ENCODE data around the gene DPH5. TPM values are rescaled to one million over a fixed set of nuclear protein-coding genes. Genes with fewer than 3 reads are reported as not detected.
"Not testable (repeated sequence)": the region's sequence is repeated elsewhere in the genome, so short reads cannot be mapped to it uniquely, and the experiment has no call there.

Gene DPH5, protein sequence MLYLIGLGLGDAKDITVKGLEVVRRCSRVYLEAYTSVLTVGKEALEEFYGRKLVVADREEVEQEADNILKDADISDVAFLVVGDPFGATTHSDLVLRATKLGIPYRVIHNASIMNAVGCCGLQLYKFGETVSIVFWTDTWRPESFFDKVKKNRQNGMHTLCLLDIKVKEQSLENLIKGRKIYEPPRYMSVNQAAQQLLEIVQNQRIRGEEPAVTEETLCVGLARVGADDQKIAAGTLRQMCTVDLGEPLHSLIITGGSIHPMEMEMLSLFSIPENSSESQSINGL
- total RNA-seq, result 46.1 TPM
- 10 to 100 TPM; 48.4 to 68.3 (median 55.9) TPM for polyA plus RNA-seq (ENCODE audit: insufficient read depth in 1 of 8, insufficient read length in 8 of 8, low replicate concordance in 1 of 8)
- long read RNA-seq, donor 1, transcript DPH5-203 (8 exons, 1,316 nt), result major isoform, 5 of 13 reads
- long read RNA-seq, donor 1, partial matches to known transcripts, result 6 of 13 reads
- long read RNA-seq, donor 1, other reads (novel, unspliced or antisense), result 0 of 13 reads
- long read RNA-seq, donor 2, partial matches to known transcripts, result 0 of 1 reads
- long read RNA-seq, donor 2, other reads (novel, unspliced or antisense), result 0 of 1 reads
- long read RNA-seq, donor 3, transcript DPH5-203 (8 exons, 1,316 nt), result major isoform, 10 of 15 reads
- long read RNA-seq, donor 3, partial matches to known transcripts, result 0 of 15 reads
- long read RNA-seq, donor 3, other reads (novel, unspliced or antisense), result 0 of 15 reads
- long read RNA-seq, donor 4, transcript DPH5-203 (8 exons, 1,316 nt), result major isoform, 8 of 10 reads
- long read RNA-seq, donor 4, partial matches to known transcripts, result 0 of 10 reads
- long read RNA-seq, donor 4, other reads (novel, unspliced or antisense), result 0 of 10 reads
- long read RNA-seq, donor 5, transcript DPH5-203 (8 exons, 1,316 nt), result major isoform, 44 of 63 reads
- long read RNA-seq, donor 5, transcript DPH5-201 (8 exons, 1,143 nt), result minor isoform, 5 of 63 reads
- long read RNA-seq, donor 5, partial matches to known transcripts, result 9 of 63 reads
- long read RNA-seq, donor 5, other reads (novel, unspliced or antisense), result 0 of 63 reads
- long read RNA-seq, donor 6, transcript DPH5-203 (8 exons, 1,316 nt), result major isoform, 29 of 59 reads
- long read RNA-seq, donor 6, partial matches to known transcripts, result 19 of 59 reads
- long read RNA-seq, donor 6, other reads (novel, unspliced or antisense), result 6 of 59 reads
- long read RNA-seq, donor 7, transcript DPH5-203 (8 exons, 1,316 nt), result major isoform, 19 of 28 reads
- long read RNA-seq, donor 7, partial matches to known transcripts, result 5 of 28 reads
- long read RNA-seq, donor 7, other reads (novel, unspliced or antisense), result 0 of 28 reads
- long read RNA-seq, donor 8, transcript DPH5-203 (8 exons, 1,316 nt), result major isoform, 11 of 16 reads
- long read RNA-seq, donor 8, partial matches to known transcripts, result 0 of 16 reads
- long read RNA-seq, donor 8, other reads (novel, unspliced or antisense), result 0 of 16 reads
- long read RNA-seq, donor 9, transcript DPH5-203 (8 exons, 1,316 nt), result major isoform, 10 of 19 reads
- long read RNA-seq, donor 9, partial matches to known transcripts, result 5 of 19 reads
- long read RNA-seq, donor 9, other reads (novel, unspliced or antisense), result 0 of 19 reads
- long read RNA-seq, donor 10, transcript DPH5-201 (8 exons, 1,143 nt), result minor isoform, 5 of 26 reads
- long read RNA-seq, donor 10, transcript DPH5-203 (8 exons, 1,316 nt), result major isoform, 12 of 26 reads
- long read RNA-seq, donor 10, partial matches to known transcripts, result 6 of 26 reads
- long read RNA-seq, donor 10, other reads (novel, unspliced or antisense), result 0 of 26 reads
- long read RNA-seq, donor 11, transcript DPH5-203 (8 exons, 1,316 nt), result major isoform, 13 of 15 reads
- long read RNA-seq, donor 11, partial matches to known transcripts, result 0 of 15 reads
- long read RNA-seq, donor 11, other reads (novel, unspliced or antisense), result 0 of 15 reads

DNA sequence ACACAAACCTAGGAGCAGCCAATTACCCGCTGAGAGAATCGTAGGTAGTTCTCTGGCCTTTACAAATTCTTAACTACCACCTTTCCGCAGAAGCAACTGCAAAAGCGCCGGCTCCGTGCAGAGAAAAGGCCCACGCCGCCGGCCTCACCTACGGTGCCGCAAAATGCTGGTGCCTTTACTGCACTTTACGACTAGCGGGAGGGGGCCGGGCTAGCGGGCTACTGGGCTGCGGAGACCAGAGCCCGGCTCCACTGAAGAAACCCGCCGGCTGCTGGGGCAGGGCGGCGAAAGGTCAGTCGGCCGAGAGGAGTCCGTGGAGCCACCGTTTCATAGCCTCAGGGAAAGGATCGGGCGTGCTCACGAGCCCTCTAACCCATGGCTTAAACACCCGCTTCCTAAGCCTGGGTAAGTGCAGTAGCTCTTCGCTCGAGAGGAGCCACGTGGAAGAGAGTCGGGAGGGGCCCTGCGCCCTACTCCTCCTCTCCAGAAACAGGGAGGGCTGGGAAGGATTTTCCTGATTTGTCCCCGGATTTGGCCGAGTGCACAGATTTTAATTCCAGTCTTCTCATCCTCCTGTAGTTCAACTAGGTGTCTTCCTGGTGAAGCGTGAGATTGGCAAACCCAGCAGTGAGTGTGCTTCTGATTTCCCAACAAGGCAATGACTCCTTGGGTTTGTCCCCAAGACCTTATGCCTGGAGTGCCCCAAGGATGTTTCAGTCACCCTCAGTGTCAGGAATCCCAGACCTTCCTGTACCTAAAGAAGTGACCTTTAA is at the start of gene DPH5:
DPH5 (minus strand) TSS at position 128 of the 773 bp plus-strand sequence. CDS start 341 bp downstream, outside the sequence.
- WGBS (ENCODE audit: insufficient coverage), result 0% methylated on average over 23 of the region's 37 CpGs
- Histone ChIP-seq H3K27me3 (ENCODE audit: control insufficient read depth, insufficient read depth, low read length) (no peaks in the 10 kb centered on the region), H3K4me1 (ENCODE audit: control insufficient read depth, insufficient read depth, low read length) (no peaks in the 10 kb centered on the region), H3K4me3 (ENCODE audit: low read length) (peak within 1 kb of the TSS; percentile 66), H3K9me3 (replicated peaks; ENCODE audit: control insufficient read depth, low read depth, low read length) (no peaks in the 10 kb centered on the region), H3K36me3 (ENCODE audit: control insufficient read depth, insufficient read depth, low read length) (no peaks in the 10 kb centered on the region), H3K27ac (ENCODE audit: low read length) (peak within 1 kb of the TSS; percentile 87)
- peak; percentile 96 for DNase-seq

DNA sequence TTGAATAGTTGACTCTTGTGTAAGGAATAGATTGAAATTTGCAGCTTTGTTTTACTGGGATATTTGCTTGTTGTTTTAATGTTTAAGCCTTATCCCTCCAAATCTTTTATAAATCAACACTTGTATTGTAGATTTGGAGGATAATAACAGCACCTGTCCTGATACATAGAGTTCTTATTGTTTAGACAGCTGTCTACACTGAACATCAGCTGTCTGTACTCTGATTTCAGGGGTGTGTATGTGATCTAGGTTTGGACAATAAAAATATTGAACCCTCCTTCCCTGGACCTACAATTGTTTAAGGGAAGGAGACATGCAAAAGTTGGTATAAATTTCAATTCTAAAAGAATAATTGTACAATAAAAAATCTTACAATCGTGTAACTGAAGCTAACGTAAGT is 48.3 kb upstream of the DPH5 start:
- Histone ChIP-seq H3K36me3 (ENCODE audit: control insufficient read depth, insufficient read depth, low read length) (peaks cover 2% of the 10 kb centered on the region), H3K4me1 (ENCODE audit: control insufficient read depth, insufficient read depth, low read length) (no peaks in the 10 kb centered on the region), H3K27ac (ENCODE audit: low read length) (no peak overlapping the region), H3K9me3 (replicated peaks; ENCODE audit: control insufficient read depth, low read depth, low read length) (no peaks in the 10 kb centered on the region), H3K27me3 (ENCODE audit: control insufficient read depth, insufficient read depth, low read length) (no peaks in the 10 kb centered on the region), H3K4me3 (ENCODE audit: low read length) (no peak overlapping the region)
- DNase-seq, result peak; percentile 14
- no CpG with 5 or more reads among the region's 2 CpGs for WGBS (ENCODE audit: insufficient coverage)

DNA sequence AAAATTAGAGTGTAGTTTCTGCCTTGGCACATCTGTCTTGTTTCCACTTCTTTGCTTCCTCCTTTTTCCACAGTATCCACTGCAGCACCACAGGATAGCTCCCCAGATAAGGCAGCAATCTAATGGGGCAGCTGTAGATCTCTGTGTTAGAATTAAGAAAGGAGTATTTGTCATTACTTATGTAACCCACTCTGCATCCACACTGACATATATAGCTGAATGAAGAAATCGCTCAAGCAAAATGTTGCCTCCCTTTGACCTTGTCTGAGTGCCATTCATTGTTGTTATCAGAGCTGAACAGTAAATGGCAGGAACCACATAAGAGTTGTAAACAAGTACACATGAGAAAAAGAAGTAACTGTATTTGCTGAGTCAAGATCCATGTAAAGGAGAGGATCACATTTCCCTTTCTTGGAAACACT is 45.9 kb upstream of the DPH5 start:
- WGBS (ENCODE audit: insufficient coverage), result 67% methylated on average over 1 of the region's 1 CpG
- Histone ChIP-seq H3K9me3 (replicated peaks; ENCODE audit: control insufficient read depth, low read depth, low read length) (no peaks in the 10 kb centered on the region), H3K27me3 (ENCODE audit: control insufficient read depth, insufficient read depth, low read length) (no peaks in the 10 kb centered on the region), H3K36me3 (ENCODE audit: control insufficient read depth, insufficient read depth, low read length) (no peaks in the 10 kb centered on the region), H3K4me3 (ENCODE audit: low read length) (no peak overlapping the region), H3K4me1 (ENCODE audit: control insufficient read depth, insufficient read depth, low read length) (no peaks in the 10 kb centered on the region), H3K27ac (ENCODE audit: low read length) (no peak overlapping the region)
- no peak for DNase-seq

DNA sequence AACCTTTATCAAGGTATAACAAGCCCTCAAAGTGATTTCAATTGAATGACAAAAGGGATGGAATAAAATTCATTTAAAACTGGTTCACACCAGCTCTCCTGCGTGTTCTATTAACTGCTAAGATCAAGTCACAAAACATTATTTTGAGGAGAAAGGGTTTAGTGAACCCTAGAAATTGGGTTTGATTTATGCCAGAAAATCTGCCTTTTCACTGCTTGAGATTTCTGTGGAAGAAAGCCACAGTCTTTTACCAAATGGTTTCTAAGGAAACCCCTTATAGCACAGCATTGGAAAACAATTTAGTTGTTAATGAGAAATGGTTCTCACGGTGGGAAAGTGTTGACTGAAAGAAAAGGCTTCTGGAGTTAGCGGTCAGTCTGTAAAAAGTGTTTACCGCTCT is 43.6 kb upstream of the DPH5 start:
- WGBS (ENCODE audit: insufficient coverage), result no CpG with 5 or more reads among the region's 4 CpGs
- Histone ChIP-seq H3K4me3 (ENCODE audit: low read length) (no peak overlapping the region), H3K27me3 (ENCODE audit: control insufficient read depth, insufficient read depth, low read length) (no peaks in the 10 kb centered on the region), H3K36me3 (ENCODE audit: control insufficient read depth, insufficient read depth, low read length) (no peaks in the 10 kb centered on the region), H3K4me1 (ENCODE audit: control insufficient read depth, insufficient read depth, low read length) (no peaks in the 10 kb centered on the region), H3K27ac (ENCODE audit: low read length) (no peak overlapping the region), H3K9me3 (replicated peaks; ENCODE audit: control insufficient read depth, low read depth, low read length) (no peaks in the 10 kb centered on the region)
- DNase-seq, result no peak

DNA sequence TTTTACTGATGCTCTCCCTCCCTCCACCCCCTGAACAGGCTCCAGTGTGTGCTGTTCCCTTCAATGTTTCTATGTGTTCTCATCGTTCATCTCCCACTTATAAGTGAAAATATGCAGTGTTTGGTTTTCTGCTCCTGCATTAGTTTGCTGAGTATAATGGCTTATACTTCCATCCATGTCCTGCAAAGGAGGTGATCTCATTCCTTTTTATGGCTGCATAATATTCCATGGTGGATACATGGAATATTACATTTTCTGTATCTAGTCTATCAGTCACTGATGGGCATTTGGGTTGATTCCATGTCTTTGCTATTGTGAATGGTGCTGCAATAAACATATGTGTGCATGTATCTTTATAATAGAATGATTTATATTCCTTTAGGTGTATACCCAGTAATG is 41.4 kb upstream of the DPH5 start:
- not testable (repeated sequence) for H3K9me3 ChIP-seq (replicated peaks; ENCODE audit: control insufficient read depth, low read depth, low read length); H3K27ac ChIP-seq (ENCODE audit: low read length); DNase-seq; H3K4me3 ChIP-seq (ENCODE audit: low read length); H3K4me1 ChIP-seq (ENCODE audit: control insufficient read depth, insufficient read depth, low read length); H3K36me3 ChIP-seq (ENCODE audit: control insufficient read depth, insufficient read depth, low read length); H3K27me3 ChIP-seq (ENCODE audit: control insufficient read depth, insufficient read depth, low read length)
- WGBS (ENCODE audit: insufficient coverage), result no CpG with 5 or more reads among the region's 1 CpG

DNA sequence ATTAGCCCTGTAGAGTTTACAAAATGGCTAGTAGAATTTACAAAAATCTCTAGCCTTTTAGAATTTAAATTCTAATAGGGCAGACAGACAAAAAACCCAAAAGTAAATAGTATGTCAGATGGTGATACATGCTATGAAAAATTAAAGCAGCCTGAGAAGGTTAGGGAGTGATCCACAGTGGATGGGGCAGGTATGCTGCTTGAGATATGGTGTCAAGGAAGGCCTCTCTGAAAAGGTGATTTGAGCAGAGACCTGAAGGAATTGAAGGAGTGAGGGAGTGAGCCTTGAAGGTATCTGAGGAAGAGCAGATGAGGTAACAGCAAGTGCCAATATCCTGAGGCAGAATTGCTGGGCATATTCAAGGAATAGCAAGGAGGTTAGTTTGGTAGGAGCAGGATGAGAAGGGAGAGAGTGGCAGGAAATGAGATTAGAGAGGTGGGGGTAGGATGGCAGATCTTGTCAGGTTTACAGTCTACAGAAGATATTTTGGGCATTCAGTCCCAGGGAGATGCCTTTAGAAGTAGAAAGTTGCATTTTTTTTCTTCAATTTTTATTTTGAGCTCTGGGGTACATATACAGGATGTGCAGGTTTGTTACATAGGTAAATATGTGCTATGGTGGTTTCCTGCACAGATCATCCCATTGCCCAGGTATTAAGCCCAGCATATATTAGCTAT is 40.8 kb upstream of the DPH5 start:
- Histone ChIP-seq H3K36me3 (ENCODE audit: control insufficient read depth, insufficient read depth, low read length) (no peaks in the 10 kb centered on the region), H3K9me3 (replicated peaks; ENCODE audit: control insufficient read depth, low read depth, low read length) (no peaks in the 10 kb centered on the region), H3K4me1 (ENCODE audit: control insufficient read depth, insufficient read depth, low read length) (no peaks in the 10 kb centered on the region), H3K27ac (ENCODE audit: low read length) (no peak overlapping the region), H3K27me3 (ENCODE audit: control insufficient read depth, insufficient read depth, low read length) (no peaks in the 10 kb centered on the region), H3K4me3 (ENCODE audit: low read length) (no peak overlapping the region)
- DNase-seq, result no peak

DNA sequence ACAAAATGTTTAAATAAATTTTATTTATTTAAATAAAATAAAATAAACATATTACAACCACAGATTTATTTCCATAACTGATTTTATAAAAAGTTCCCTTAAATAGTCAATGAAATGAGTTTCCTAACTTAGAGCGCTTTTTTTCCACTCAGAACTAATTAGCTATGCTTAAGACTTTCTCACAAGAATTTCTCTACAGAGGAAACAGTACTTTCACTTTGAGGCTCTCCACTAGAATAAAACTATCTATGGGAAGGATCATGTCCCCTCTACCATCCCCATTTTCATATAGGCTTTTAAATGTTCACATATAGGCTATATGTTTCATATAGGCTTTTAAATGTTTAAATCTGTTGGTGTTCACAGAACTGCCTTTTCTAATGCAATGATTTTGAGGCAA is 40.0 kb upstream of the DPH5 start:
- Histone ChIP-seq H3K4me1 (ENCODE audit: control insufficient read depth, insufficient read depth, low read length) (no peaks in the 10 kb centered on the region), H3K36me3 (ENCODE audit: control insufficient read depth, insufficient read depth, low read length) (no peaks in the 10 kb centered on the region), H3K9me3 (replicated peaks; ENCODE audit: control insufficient read depth, low read depth, low read length) (no peaks in the 10 kb centered on the region), H3K4me3 (ENCODE audit: low read length) (no peak overlapping the region), H3K27me3 (ENCODE audit: control insufficient read depth, insufficient read depth, low read length) (no peaks in the 10 kb centered on the region), H3K27ac (ENCODE audit: low read length) (no peak overlapping the region)
- no CpG with 5 or more reads among the region's 1 CpG for WGBS (ENCODE audit: insufficient coverage)
- no peak for DNase-seq

DNA sequence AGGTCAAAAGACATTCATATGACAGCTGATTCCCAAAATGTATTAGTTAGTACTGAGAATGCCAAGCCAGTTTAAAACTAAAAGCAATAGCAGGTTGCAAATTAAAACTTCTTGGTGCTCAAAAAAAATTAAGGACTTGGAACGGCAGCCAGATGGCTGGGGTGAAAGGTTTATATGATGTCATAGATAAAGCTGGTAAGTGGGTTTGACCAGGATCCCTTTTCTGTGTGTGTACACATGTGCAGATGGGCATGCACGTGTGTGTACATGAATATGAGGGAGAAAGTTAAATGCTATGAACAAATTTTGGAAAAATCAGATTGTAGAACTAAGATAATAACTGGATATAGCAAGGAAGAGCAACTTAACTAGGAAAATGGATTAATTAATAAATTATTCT is 39.1 kb upstream of the DPH5 start:
- WGBS (ENCODE audit: insufficient coverage), result 60% methylated on average over 2 of the region's 2 CpGs
- Histone ChIP-seq H3K4me1 (ENCODE audit: control insufficient read depth, insufficient read depth, low read length) (no peaks in the 10 kb centered on the region), H3K9me3 (replicated peaks; ENCODE audit: control insufficient read depth, low read depth, low read length) (no peaks in the 10 kb centered on the region), H3K36me3 (ENCODE audit: control insufficient read depth, insufficient read depth, low read length) (no peaks in the 10 kb centered on the region), H3K27me3 (ENCODE audit: control insufficient read depth, insufficient read depth, low read length) (no peaks in the 10 kb centered on the region), H3K27ac (ENCODE audit: low read length) (no peak overlapping the region), H3K4me3 (ENCODE audit: low read length) (no peak overlapping the region)
- DNase-seq, result no peak

Measured in muscle of leg (tissue), 16 donors.